ENCODE data around the gene EPHB2. TPM values are rescaled to one million over a fixed set of nuclear protein-coding genes. Genes with fewer than 3 reads are reported as not detected.
"Not testable (repeated sequence)": the region's sequence is repeated elsewhere in the genome, so short reads cannot be mapped to it uniquely, and the experiment has no call there.

The EPHB2 gene
- total RNA-seq, 3 donors from 2014 or later = 22.7 to 76.7 (median 70.8) TPM

- H3K36me3 ChIP-seq (ENCODE audit: low read depth) = no peaks in the 10 kb centered on the region
- no peak for ATAC-seq
- intact Hi-C loops (cut with DNase I, micrococcal nuclease) = no loop called here
Observed at GRCh38 chr1:22830041-22830566, 119.5 kb downstream of the EPHB2 start.

DNA sequence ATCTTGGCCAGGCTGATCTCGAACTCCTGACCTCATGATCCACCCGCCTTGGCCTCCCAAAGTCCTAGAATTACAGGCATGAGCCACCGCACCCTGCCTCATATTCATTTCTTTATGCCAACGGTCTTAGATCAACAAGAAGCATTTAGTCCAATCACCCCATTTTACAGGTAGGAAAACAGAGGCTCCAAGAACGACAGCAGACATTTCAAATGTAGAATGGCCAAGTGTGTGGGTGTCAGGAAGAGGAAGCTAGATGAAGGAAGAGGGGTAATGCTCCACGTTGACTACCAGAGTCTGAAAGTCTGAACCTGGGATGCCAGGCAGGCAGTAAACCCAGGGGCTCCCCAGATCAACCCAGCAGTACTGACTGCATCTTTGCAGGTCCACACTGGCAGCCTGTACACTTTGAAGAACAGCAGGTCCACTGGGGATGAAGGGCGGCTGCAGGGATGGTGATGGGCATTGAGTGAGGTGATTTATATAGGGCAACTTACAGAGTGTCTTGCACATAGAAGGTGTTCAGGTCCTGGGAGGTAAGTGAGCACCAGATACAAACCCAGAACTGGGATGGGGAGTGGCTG lies 120.2 kb downstream of the EPHB2 start:
- H3K36me3 ChIP-seq (ENCODE audit: low read depth) = no peaks in the 10 kb centered on the region
- H3K4me3 ChIP-seq = no peak overlapping the region
- DNase-seq = peak in 1 of 3 donors; percentile 14
- no peak for ATAC-seq
- TF ChIP-seq, protein P1, sequence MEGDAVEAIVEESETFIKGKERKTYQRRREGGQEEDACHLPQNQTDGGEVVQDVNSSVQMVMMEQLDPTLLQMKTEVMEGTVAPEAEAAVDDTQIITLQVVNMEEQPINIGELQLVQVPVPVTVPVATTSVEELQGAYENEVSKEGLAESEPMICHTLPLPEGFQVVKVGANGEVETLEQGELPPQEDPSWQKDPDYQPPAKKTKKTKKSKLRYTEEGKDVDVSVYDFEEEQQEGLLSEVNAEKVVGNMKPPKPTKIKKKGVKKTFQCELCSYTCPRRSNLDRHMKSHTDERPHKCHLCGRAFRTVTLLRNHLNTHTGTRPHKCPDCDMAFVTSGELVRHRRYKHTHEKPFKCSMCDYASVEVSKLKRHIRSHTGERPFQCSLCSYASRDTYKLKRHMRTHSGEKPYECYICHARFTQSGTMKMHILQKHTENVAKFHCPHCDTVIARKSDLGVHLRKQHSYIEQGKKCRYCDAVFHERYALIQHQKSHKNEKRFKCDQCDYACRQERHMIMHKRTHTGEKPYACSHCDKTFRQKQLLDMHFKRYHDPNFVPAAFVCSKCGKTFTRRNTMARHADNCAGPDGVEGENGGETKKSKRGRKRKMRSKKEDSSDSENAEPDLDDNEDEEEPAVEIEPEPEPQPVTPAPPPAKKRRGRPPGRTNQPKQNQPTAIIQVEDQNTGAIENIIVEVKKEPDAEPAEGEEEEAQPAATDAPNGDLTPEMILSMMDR (IDR thresholded peaks at IDR 0.05) = no peak
- no peaks in the 10 kb centered on the region for H3K4me1 ChIP-seq (ENCODE audit: low read depth)
- no peaks in the 10 kb centered on the region for H3K9me3 ChIP-seq
- intact Hi-C loops (cut with DNase I, micrococcal nuclease) = no loop called here

More at GRCh38 chr1:22830041-22830566, 119.5 kb downstream of the EPHB2 start:
- Histone ChIP-seq H3K4me1 (ENCODE audit: low read depth) (no peaks in the 10 kb centered on the region), H3K4me3 (no peak overlapping the region), H3K9me3 (no peaks in the 10 kb centered on the region)
- TF ChIP-seq, protein P1 (IDR thresholded peaks at IDR 0.05) = no peak
- peak in 1 of 3 donors; percentile 22 for DNase-seq

GRCh38 chr1:22831729-22832413 lies 121.2 kb downstream of the EPHB2 start:
- H3K4me3 ChIP-seq = no peak overlapping the region
- TF ChIP-seq, protein P1 (IDR thresholded peaks at IDR 0.05) = no peak
- peak; percentile 98 for ATAC-seq
- H3K36me3 ChIP-seq (ENCODE audit: low read depth) = no peaks in the 10 kb centered on the region
- DNase-seq = peak; percentile 32 to 72 (median 60)
- intact Hi-C loops (cut with DNase I, micrococcal nuclease) = no loop called here
- no peaks in the 10 kb centered on the region for H3K4me1 ChIP-seq (ENCODE audit: low read depth)
- H3K9me3 ChIP-seq = no peaks in the 10 kb centered on the region

DNA sequence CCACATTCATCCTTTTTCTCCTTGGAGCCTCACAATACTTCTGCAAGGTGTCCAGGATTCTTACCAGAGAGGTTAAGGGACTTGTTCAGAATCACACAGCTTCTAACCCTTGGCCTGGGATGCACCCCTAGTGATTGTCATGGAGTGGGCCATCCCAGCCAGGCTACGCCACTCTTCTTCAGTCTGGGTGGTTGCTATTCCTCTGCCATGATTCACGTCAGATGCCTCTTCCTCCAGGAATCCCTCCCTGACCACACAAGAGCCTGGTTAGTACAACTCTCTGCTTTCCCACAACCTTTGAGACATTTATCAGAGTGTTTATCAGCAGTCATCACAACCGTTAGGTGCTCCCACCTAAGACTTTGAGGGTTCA lies 121.8 kb downstream of the EPHB2 start:
- no peak for ATAC-seq
- Histone ChIP-seq H3K36me3 (ENCODE audit: low read depth) (no peaks in the 10 kb centered on the region), H3K4me3 (no peak overlapping the region), H3K4me1 (ENCODE audit: low read depth) (no peaks in the 10 kb centered on the region), H3K9me3 (no peaks in the 10 kb centered on the region)
- TF ChIP-seq, protein P1 (IDR thresholded peaks at IDR 0.05) = no peak
- peak in 1 of 3 donors; percentile 11 for DNase-seq
- intact Hi-C loops (cut with DNase I, micrococcal nuclease) = no loop called here

- Histone ChIP-seq H3K4me1 (ENCODE audit: low read depth) (no peaks in the 10 kb centered on the region), H3K36me3 (ENCODE audit: low read depth) (no peaks in the 10 kb centered on the region), H3K4me3 (no peak overlapping the region), H3K9me3 (no peaks in the 10 kb centered on the region)
- TF ChIP-seq, protein P1 (IDR thresholded peaks at IDR 0.05) = no peak
- intact Hi-C loops (cut with DNase I, micrococcal nuclease) = no loop called here
- DNase-seq (no peak), ATAC-seq (no peak)
Observed at GRCh38 chr1:22833699-22834098, 123.1 kb downstream of the EPHB2 start.

DNA sequence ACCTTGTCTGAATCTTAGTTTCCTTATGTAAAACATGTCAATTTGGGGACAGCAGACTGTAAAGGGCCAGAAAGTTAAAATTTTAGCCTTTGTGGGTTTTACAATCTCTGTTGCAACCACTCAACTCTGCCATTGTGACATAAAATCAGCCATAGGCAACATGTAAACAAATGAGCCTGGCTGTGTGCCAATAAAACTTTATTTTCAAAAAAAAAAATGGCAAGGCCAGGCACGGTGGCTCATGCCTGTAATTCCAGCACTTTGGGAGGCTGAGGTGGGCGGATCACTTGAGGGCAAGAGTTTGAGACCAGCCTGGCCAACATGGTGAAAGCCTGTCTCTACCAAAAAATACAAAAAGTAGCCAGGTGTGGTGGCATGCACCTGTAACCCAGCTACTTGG lies 123.8 kb downstream of the EPHB2 start:
- H3K9me3 ChIP-seq; H3K36me3 ChIP-seq (ENCODE audit: low read depth); intact Hi-C loops (cut with DNase I, micrococcal nuclease); ATAC-seq; H3K4me3 ChIP-seq; H3K4me1 ChIP-seq (ENCODE audit: low read depth): not testable (repeated sequence)
- DNase-seq = peak in 1 of 3 donors; percentile 19
